ENCODE measurements around the gene RPUSD4.
"Not testable (repeated sequence)": the region's sequence is repeated elsewhere in the genome, so short reads cannot be mapped to it uniquely, and the experiment has no call there.

Gene RPUSD4

DNA sequence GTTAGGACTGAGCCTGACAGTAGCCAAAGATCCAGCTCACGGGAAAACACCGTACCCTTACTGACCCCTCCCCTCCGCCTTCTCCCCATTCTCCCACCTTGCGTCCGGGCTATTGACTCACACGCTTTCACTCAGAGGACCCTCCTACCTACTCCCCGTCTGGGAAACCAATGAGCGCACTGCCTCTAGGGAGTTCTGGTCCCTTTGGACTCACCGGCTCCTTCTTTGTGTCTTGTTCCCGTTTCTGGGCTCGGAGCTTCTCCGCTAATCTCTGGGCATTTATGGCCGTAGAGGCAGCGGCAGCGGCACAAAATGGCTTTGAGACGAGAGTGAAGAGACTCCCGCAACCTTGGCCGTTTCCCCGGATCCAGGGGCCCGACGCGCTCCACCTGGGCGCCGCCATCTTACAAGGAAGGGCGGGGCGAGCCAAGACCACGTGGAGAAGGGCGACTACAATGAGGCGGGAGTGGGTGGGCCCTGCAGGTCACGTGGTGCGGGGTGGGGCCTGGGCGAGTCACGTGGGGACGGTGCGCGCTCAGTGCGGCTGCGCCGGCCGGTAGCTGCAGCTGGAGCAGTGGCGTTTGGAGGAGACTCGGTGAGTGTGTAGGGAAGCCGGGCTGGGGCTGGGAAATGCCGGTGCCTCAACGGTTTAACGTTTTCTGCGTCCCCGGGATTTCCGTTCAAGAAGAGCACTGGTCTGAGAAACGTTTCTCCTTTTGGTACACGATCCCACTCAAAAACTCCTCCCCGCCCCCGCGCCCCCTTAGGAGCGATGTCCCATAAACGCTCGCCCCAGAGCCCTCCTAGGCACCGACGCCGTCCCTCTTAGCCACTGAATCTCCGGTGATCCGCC is at the start of gene RPUSD4, which contains the start of gene FAM118B:
RPUSD4 (minus strand) TSS at position 415 of the 853 bp plus-strand sequence; CDS start at position 403, 12 bp downstream.
FAM118B (plus strand) TSS at position 547 of the 853 bp plus-strand sequence. CDS start 23,220 bp downstream, outside the sequence.
- DNase-seq = peak; percentile 76

DNA sequence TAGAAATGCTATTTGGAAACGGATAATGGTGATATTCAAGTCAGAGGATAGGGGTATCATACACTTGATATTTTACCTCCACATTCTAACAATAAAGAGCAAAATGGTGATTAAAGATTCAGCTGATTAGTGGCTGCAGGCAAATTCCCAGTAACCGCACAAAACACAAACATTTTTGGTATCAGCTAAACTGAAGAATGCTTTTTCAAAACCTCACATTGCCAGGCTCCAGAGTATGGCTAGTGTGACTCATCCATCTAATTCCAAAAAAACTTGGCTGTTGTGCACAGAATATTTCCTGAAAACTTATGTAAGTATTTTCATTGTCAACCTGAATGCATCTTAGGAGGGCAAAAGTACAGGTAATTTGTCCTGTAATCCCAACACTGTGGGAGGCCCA is 46.3 kb upstream of the RPUSD4 start:
- no peak for DNase-seq

GRCh38 chr11:126257144-126257543 is 45.7 kb upstream of the RPUSD4 start:
- DNase-seq = no peak

DNA sequence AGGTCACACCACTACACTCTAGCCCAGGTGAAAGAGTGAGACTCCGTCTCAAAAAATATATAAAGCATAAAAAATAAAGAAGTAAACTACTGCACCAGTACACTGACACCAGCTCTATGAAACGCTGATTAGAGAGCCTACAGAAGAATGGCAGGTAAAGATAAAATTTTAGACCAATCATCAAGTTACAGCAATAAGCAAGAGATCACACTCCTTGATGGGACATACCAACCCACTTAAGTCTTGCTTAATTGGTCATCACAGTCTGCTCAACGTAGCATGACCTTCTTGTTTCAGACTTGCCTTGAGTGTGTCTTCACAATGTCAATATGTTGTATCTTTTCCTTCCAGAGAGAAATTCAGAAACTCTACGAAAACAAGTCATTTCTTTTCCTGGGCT is 44.8 kb upstream of the RPUSD4 start:
- no peak for DNase-seq

DNA sequence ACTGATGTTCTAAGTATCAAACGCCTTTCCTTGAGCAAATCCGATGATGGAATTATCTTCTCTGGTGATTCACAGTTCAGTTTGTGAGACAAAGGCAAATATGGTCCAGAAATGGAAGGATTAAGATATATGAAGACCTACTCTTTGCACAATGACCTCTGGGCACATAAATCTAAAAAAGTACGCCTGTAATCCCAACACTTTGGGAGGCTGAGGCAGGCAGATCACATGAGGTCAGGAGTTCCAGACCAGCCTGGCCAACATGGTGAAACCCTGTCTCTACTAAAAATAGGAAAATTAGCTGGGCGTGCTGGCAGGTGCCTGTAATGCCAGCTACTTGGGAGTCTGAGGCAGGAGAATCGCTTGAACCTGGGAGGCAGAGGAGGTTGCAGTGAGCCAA is 44.1 kb upstream of the RPUSD4 start:
- not testable (repeated sequence) for DNase-seq

- no peak for DNase-seq
These were observed 43.4 kb upstream of the RPUSD4 start for GRCh38 chr11:126254819-126255218.

GRCh38 chr11:126253265-126253664 is 41.8 kb upstream of the RPUSD4 start:
- no peak for DNase-seq

- no peak for DNase-seq
These were observed 35.2 kb upstream of the RPUSD4 start for GRCh38 chr11:126246636-126247035.

GRCh38 chr11:126233391-126233790 is 21.9 kb upstream of the RPUSD4 start:
- DNase-seq = no peak

GRCh38 chr11:126232683-126233082 is 21.2 kb upstream of the RPUSD4 start:
- no peak for DNase-seq

DNA sequence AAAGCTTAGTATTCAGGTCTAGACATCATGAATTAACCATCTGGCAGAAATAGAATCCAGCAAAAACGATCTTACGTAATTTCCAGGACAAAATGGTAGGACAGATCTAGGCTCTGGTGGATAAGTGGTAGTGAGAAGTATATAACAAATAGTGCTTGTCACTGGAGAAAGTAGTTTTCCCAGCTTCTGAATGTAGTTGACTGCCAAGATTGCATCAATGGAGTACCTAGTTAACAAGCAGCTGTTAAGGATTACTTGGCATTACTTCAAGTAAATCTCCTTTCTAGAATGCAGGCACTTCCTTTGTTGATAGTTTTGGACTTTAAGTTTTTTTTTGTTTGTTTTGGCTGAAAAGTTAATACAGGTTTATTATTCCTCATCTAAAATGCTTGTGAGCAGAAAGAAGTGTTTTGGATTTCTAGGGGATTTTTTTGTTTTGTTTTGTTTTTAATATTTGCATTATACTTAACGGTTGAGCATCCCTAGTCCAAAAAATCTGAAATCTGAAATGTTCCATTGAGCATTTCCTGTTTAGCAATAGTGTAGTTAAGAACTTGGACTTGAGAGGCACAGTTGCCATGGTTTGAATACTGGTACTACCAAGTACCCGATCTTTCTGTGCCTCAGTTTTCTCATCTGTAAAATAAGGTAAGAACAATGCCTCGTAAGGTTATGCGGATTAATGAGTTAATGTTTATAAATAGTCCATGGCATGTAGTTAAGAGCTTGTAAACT is 20.4 kb upstream of the RPUSD4 start:
- DNase-seq = no peak

DNA sequence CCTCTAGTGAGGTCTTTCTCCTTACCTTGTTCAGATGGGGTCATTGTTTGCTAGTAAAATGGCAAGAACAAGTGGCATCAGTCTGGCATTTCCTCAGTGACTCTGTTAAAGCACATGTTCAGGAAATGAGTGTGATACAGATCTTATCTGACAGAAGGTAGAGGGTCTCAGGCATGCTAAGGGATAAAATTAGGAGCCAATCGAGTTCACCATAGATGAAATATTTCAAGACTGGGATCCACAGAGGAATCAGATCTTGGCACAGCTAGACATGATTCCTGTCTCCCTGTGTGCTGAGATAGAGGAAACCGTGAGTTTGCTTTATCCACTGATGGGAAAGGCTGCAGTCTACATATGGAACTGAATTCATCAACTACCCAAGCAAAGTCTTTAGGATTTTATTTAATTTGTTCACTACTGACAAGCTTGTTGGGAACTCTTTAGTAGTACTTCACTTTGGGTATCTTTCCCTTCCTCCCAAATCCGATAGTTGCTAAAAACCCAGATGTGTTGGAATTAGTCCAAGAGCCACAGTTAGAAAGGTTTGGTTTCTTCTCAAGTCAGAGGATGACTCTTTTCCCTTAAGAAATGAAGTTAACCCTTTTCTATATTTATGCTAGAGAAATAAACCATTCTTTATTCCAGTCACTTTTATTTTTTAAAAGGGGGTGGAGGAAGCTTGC is 18.5 kb upstream of the RPUSD4 start:
- DNase-seq = no peak

- DNase-seq = no peak
These were observed 15.1 kb upstream of the RPUSD4 start for GRCh38 chr11:126226334-126227084.

DNA sequence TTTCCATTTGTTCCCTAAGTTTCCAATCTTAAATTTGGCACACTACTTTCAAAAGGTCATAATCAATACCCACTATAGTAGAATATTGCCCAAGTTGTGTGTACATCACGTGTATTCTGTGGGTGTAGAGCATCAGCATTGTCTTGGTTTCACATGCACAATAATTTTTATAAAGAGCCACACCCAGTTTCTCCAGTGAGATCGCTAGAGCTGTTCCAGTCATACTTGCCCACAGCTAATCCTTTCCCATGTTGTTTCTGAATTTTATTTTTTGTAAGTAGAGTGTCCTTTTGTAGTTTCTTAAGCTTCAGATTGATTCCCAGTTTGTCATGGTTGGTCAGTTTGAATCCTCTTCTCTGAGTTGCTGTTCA is 13.8 kb upstream of the RPUSD4 start:
- DNase-seq = no peak

- no peak for DNase-seq
These were observed 13.3 kb upstream of the RPUSD4 start for GRCh38 chr11:126224647-126225294.

DNA sequence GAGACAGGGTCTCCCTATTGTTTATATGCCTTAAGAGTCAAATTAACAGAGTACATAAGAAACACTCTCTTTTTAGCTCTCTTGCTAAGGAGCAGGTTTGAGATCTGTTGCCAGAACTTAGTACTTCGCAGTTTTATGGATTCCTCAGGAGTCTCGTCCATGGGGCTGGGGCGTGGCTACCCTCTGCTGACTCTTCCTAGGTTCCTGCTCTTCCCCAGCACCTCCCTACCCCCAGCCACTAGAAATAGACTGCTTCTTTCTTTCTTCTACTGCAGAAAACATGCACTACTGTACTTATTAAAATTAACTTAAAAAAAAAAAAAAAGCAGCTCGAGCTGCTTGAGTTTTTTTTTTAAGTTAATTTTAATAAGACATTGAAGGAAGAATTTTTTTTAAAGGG is 8.1 kb upstream of the RPUSD4 start:
- DNase-seq = no peak

DNA sequence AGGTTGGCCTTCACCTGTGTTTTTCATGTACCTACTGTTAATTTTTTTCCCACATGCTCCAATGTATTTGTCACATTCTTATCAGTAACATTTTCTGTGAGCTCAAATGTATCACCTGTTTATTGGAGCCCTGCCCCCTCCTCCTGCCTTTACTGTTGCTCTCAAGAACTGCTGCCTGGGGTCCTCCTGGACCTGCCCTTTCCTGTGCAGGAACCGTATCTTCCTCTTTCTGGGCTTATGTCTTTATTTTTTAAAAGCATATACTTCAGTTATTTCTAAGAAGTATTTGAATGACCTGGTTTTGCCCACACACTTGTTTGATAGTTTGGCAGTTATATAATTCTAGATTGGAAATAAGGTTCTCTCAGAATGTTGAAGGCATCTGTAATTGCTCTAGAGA is 6.0 kb upstream of the RPUSD4 start:
- DNase-seq = no peak

DNA sequence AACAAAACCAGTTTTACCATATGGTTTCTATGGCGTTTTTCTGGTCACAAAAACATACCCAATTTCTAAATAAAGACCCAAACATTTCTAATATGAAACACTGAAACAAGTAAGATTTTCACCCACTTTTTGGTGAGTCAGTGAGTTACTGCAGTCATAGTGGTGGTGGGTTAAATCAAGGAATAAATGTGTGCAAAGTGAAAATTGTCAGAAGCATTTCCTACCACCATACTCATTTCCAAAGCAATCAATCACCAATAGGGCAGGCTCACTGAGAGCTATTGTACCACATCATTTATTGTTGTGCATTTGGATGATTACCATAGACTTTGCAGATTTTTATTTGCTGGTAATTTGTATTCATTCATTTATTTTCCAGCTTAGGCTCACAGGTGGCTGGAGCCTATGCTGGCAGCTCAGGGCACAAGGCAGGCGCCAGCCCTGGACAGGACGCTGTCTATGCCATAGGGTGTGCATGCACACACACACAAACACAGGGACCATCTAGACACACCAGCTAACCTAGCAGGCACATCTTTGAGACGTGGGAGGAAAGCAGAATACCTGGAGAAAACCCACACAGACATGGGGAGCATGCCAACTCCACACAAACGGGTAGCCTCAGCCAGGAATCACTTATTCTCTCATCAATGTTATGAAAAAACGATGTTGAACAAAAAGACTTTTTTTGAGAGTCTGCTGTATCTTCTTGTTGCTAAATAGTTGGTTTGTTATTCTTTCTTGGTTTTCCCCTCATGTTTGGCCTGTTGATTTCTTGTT is 5.3 kb upstream of the RPUSD4 start:
- no peak for DNase-seq

GRCh38 chr11:126214841-126215240 is 3.4 kb upstream of the RPUSD4 start:
- no peak for DNase-seq

- DNase-seq = no peak
These were observed 3.0 kb upstream of the RPUSD4 start for GRCh38 chr11:126214441-126214840.

- DNase-seq = no peak
These were observed 725 bp upstream of the RPUSD4 start for GRCh38 chr11:126212089-126212660.

Measured in NCI-H187 treated with DMSO at 0.1 percent for 48 hours (cell line).